CD4-positive, CD25-positive, alpha-beta regulatory T cell (primary cell): Measurements from ENCODE around the gene PITPNM1. TPM values are rescaled to one million over a fixed set of nuclear protein-coding genes. Genes with fewer than 3 reads are reported as not detected.

Source experiments
- ATAC-seq, 2 donors: fragments of 150-1000 bp; cut with Tn5 transposase; one replicate each; pipeline ENCODE4 v1.10.0; 2021; ENCODE audit warnings: low read depth in 2 of 2, moderate number of reproducible peaks in 2 of 2, moderate library complexity in 1 of 2
- DNase-seq, 3 donors: peaks; one replicate each; pipeline versions ENCODE4 v3.0.0 to v3.0.0-alpha.2; 2012 to 2022; ENCODE audit warnings: mixed read lengths in 1 of 3
- H3K27ac ChIP-seq: one replicate; pipeline ENCODE4 v1.7.0; 2013; ENCODE audit warnings: mild to moderate bottlenecking, low read length; ENCODE audit not compliant: insufficient read depth, poor library complexity, severe bottlenecking
- H3K27me3 ChIP-seq: one replicate; pipeline ENCODE4 v1.7.0; 2013; ENCODE audit warnings: low read length; ENCODE audit not compliant: control insufficient read depth, insufficient read depth
- H3K36me3 ChIP-seq: one replicate; pipeline ENCODE4 v1.7.0; 2013; ENCODE audit warnings: mild to moderate bottlenecking, low read length, moderate library complexity; ENCODE audit not compliant: control insufficient read depth, insufficient read depth
- H3K4me1 ChIP-seq: 2 replicates; pipeline ENCODE4 v1.7.0; 2013; ENCODE audit warnings: mild to moderate bottlenecking, low read length; ENCODE audit not compliant: insufficient read depth, control insufficient read depth, poor library complexity, severe bottlenecking
- H3K4me3 ChIP-seq: one replicate; pipeline ENCODE4 v1.7.0; 2013; ENCODE audit warnings: low read depth, mild to moderate bottlenecking, low read length, moderate library complexity
- H3K9me3 ChIP-seq, 2 experiments: 1 replicate in 1 of 2; 2 replicates in 1 of 2; pipeline ENCODE4 v1.7.0; 2013; ENCODE audit warnings: low read length in 2 of 2, mild to moderate bottlenecking in 1 of 2, moderate library complexity in 1 of 2; ENCODE audit not compliant: control insufficient read depth in 2 of 2
- H3K27ac Mint-ChIP-seq, 3 donors: one replicate each; pipeline ENCODE4 v1.8.0; 2020 to 2022; ENCODE audit warnings: mild to moderate bottlenecking in 3 of 3, mixed read lengths in 3 of 3, moderate library complexity in 2 of 3
- H3K27me3 Mint-ChIP-seq: one replicate; pipeline ENCODE4 v1.8.0; 2022; ENCODE audit warnings: mild to moderate bottlenecking, mixed read lengths
- H3K36me3 Mint-ChIP-seq: one replicate; pipeline ENCODE4 v1.8.0; 2020; ENCODE audit warnings: mixed read lengths
- H3K4me1 Mint-ChIP-seq, 4 donors: one replicate each; pipeline ENCODE4 v1.8.0; 2020 to 2022; ENCODE audit warnings: mixed read lengths in 4 of 4, mild to moderate bottlenecking in 1 of 4
- H3K4me3 Mint-ChIP-seq, 4 donors: one replicate each; pipeline ENCODE4 v1.8.0; 2020 to 2022; ENCODE audit warnings: mild to moderate bottlenecking in 4 of 4, mixed read lengths in 4 of 4, moderate library complexity in 3 of 4
- H3K9me3 Mint-ChIP-seq, 7 donors: one replicate each; pipeline ENCODE4 v1.8.0; 2020 to 2022; ENCODE audit warnings: mixed read lengths in 7 of 7, mild to moderate bottlenecking in 3 of 7, moderate library complexity in 2 of 7
- polyA plus RNA-seq, 4 donors: library from polyadenylated mRNA; unstranded; fragments of 300-500 nt; fragmentation: Illumina TruSeq; gene quantifications; one replicate each; pipeline ENCODE4 v1.2.3, GENCODE V29; 2021
- total RNA-seq: library from RNA; stranded (reverse); gene quantifications from one replicate; pipeline ENCODE4 v1.2.3, GENCODE V29; 2022

Gene PITPNM1
- total and polyA plus RNA-seq, 5 donors from 2014 or later: 15.7 to 116 (median 17.9) TPM

- Histone ChIP-seq H3K4me3 (no peak within 1 kb of the TSS), H3K36me3 (no peaks in the 10 kb centered on the region), H3K4me1 (no peaks in the 10 kb centered on the region), H3K27ac (no peak within 1 kb of the TSS), H3K27me3 (peaks cover 2% of the 10 kb centered on the region), H3K9me3 (no peaks in the 10 kb centered on the region)
- no peaks in the 10 kb centered on the region for H3K36me3 Mint-ChIP-seq
- no peak for ATAC-seq
- peaks cover 13% of the 10 kb centered on the region for H3K27me3 Mint-ChIP-seq
- H3K27ac Mint-ChIP-seq: no peak within 1 kb of the TSS
- no peak within 1 kb of the TSS for H3K4me3 Mint-ChIP-seq
- no peaks in the 10 kb centered on the region for H3K4me1 Mint-ChIP-seq
- peaks cover 0 to 1% (median 0%) of the 10 kb centered on the region in 7 donors for H3K9me3 Mint-ChIP-seq
- DNase-seq: no peak
Observed at GRCh38 chr11:67522844-67523555, 17.8 kb upstream of the PITPNM1 start, which contains the start of gene CABP2. Gene CABP2 (minus strand): TSS chr11:67523446. CDS start chr11:67523326, 120 bp downstream.

DNA sequence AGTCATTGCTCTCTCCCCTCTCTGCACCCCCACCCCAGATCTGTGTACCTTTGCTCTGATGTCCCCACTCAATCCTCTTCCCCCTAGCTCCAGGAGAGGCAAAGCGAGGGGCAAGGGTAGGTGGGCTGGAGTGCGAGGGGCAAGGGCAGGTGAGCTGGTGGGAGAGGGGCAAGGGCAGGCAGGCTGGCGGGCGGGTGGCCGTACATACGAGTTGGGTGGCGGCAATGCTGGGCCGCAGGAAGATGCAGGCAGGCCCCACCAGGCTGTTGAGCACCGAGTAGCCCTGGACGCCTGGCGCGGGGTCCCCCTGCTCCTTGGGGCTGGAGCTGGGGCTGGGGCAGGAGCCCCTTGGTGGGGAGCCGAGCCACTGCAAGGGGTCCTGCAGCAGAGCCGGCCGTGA, 17.2 kb upstream of the PITPNM1 start:
- no peak for ATAC-seq
- Mint-ChIP-seq H3K27ac (no peak overlapping the region), H3K27me3 (peaks cover 12% of the 10 kb centered on the region), H3K9me3 (peaks cover 0 to 1% (median 0%) of the 10 kb centered on the region in 7 donors), H3K4me3 (no peak overlapping the region), H3K4me1 (no peaks in the 10 kb centered on the region), H3K36me3 (no peaks in the 10 kb centered on the region)
- Histone ChIP-seq H3K27ac (no peak overlapping the region), H3K27me3 (peaks cover 2% of the 10 kb centered on the region), H3K9me3 (no peaks in the 10 kb centered on the region), H3K36me3 (no peaks in the 10 kb centered on the region), H3K4me1 (no peaks in the 10 kb centered on the region), H3K4me3 (no peak overlapping the region)
- no peak for DNase-seq

GRCh38 chr11:67521924-67522323, 16.8 kb upstream of the PITPNM1 start:
- no peak overlapping the region for H3K27ac Mint-ChIP-seq
- Histone ChIP-seq H3K36me3 (no peaks in the 10 kb centered on the region), H3K4me3 (no peak overlapping the region), H3K9me3 (no peaks in the 10 kb centered on the region), H3K4me1 (no peaks in the 10 kb centered on the region), H3K27ac (no peak overlapping the region), H3K27me3 (no peaks in the 10 kb centered on the region)
- H3K36me3 Mint-ChIP-seq: no peaks in the 10 kb centered on the region
- H3K4me3 Mint-ChIP-seq: no peak overlapping the region
- peaks cover 12% of the 10 kb centered on the region for H3K27me3 Mint-ChIP-seq
- H3K4me1 Mint-ChIP-seq: no peaks in the 10 kb centered on the region
- ATAC-seq: no peak
- no peak for DNase-seq
- peaks cover 0 to 1% (median 0%) of the 10 kb centered on the region in 7 donors for H3K9me3 Mint-ChIP-seq

DNA sequence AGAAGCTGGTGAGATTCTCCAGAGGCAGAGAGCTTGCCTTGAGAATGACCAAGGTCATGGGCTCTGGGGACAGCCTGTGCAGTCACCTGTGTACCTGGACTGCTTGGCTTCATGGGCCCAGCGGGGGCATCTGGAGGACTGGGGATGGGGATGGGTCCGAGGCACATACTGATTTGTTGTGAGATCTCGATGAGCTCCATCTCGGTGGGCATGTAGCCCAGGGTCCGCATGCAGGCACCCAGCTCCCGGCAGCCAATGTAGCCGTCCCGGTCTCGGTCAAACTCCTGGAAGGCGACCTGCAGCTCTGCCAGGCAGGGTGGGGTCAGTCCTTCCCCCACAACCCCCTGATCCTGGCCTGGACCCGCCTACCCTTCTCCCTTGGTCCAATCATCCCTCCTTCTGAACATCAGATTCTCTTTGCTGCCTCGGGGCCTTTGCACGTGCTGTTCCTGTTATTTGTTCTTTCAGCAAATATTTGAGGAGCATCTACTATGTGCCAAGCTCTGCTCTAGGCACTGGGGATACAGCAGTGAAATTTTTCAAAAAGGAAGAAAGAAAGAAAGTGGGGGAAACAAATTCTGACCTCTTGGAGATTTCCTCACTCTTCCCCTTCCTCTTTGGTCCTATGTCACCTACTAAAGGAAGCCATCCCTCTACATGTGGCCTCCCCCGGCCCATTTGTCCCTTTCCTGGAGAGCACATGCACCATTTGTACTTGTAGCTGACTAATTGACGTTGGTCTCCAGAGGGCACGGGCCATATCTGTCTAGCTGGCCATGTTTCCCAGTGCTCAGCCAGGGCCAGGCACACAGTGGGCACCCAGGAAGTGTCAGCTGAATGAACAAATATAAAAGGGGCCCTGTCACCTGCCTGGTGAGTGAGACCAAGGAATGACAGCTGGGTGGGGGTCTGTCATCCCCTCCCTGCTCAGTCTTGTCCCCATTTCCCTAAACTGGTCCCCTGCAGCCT, 16.0 kb upstream of the PITPNM1 start:
- Mint-ChIP-seq H3K4me1 (no peaks in the 10 kb centered on the region), H3K27me3 (peaks cover 12% of the 10 kb centered on the region), H3K27ac (no peak overlapping the region), H3K4me3 (no peak overlapping the region), H3K9me3 (peaks cover 0 to 1% (median 0%) of the 10 kb centered on the region in 7 donors), H3K36me3 (no peaks in the 10 kb centered on the region)
- H3K27ac ChIP-seq: no peak overlapping the region
- H3K36me3 ChIP-seq: no peaks in the 10 kb centered on the region
- no peaks in the 10 kb centered on the region for H3K9me3 ChIP-seq
- H3K4me1 ChIP-seq: no peaks in the 10 kb centered on the region
- ATAC-seq (no peak), DNase-seq (no peak)
- H3K27me3 ChIP-seq: no peaks in the 10 kb centered on the region
- no peak overlapping the region for H3K4me3 ChIP-seq

GRCh38 chr11:67519726-67520125, 14.6 kb upstream of the PITPNM1 start:
- Histone ChIP-seq H3K36me3 (no peaks in the 10 kb centered on the region), H3K27me3 (no peaks in the 10 kb centered on the region), H3K4me1 (no peaks in the 10 kb centered on the region), H3K27ac (no peak overlapping the region), H3K9me3 (no peaks in the 10 kb centered on the region), H3K4me3 (no peak overlapping the region)
- H3K4me1 Mint-ChIP-seq: no peaks in the 10 kb centered on the region
- ATAC-seq (no peak), DNase-seq (no peak)
- no peaks in the 10 kb centered on the region for H3K36me3 Mint-ChIP-seq
- H3K27me3 Mint-ChIP-seq: peaks cover 12% of the 10 kb centered on the region
- H3K9me3 Mint-ChIP-seq: no peaks in the 10 kb centered on the region
- no peak overlapping the region for H3K27ac Mint-ChIP-seq
- H3K4me3 Mint-ChIP-seq: no peak overlapping the region

DNA sequence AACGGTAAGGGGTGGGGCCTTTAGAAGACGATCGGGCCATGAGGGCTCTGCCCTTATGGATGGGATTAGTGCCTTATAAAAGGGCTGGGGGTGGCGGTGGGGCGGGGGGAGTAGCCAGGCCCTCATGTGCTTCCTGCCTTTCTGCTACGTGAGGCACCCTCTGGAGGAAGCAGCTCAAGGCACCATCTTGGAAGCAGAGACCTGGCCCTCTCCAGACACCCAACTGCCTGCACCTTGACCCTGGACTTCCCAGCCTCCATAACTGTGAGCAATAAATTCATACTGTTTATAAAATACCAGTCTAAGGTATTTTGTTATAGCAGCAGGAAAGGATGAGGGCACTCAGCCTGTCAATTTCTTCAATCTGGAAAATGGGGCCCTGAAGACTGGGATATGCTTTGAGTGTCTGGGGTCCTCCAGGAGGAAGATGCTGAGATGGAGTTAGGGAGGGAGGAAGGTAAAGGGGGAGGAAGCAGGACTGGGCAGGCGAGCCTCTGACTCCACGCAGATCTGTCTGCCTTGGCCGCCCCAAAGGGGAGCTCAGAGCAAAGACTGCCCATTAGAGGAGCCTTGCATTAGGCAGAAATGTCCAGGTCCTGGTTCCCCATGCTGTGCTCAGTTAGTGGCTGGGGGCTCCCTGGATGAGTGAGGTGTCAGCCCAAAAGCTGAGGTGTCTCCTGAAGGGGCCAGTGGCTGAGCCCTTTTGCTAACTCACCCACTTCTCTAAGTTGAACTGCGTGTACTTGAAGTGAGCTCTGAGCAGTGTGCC, 12.8 kb upstream of the PITPNM1 start:
- Mint-ChIP-seq H3K4me1 (peaks cover 0 to 3% (median 0%) of the 10 kb centered on the region in 4 donors), H3K9me3 (no peaks in the 10 kb centered on the region), H3K36me3 (no peaks in the 10 kb centered on the region), H3K27ac (no peak overlapping the region), H3K4me3 (no peak overlapping the region), H3K27me3 (peaks cover 19% of the 10 kb centered on the region)
- ATAC-seq: no peak
- no peaks in the 10 kb centered on the region for H3K36me3 ChIP-seq
- H3K4me1 ChIP-seq: no peaks in the 10 kb centered on the region
- DNase-seq: no peak
- H3K4me3 ChIP-seq: no peak overlapping the region
- no peaks in the 10 kb centered on the region for H3K9me3 ChIP-seq
- peaks cover 6% of the 10 kb centered on the region for H3K27me3 ChIP-seq
- no peak overlapping the region for H3K27ac ChIP-seq

- DNase-seq: no peak
- peaks cover 19% of the 10 kb centered on the region for H3K27me3 Mint-ChIP-seq
- no peak overlapping the region for H3K4me3 Mint-ChIP-seq
- H3K4me1 Mint-ChIP-seq: peaks cover 0 to 3% (median 0%) of the 10 kb centered on the region in 4 donors
- Histone ChIP-seq H3K4me3 (no peak overlapping the region), H3K27me3 (peaks cover 9% of the 10 kb centered on the region), H3K4me1 (no peaks in the 10 kb centered on the region), H3K9me3 (no peaks in the 10 kb centered on the region), H3K36me3 (no peaks in the 10 kb centered on the region), H3K27ac (no peak overlapping the region)
- H3K27ac Mint-ChIP-seq: no peak overlapping the region
- no peaks in the 10 kb centered on the region for H3K9me3 Mint-ChIP-seq
- ATAC-seq: no peak
- H3K36me3 Mint-ChIP-seq: no peaks in the 10 kb centered on the region
Observed at GRCh38 chr11:67516806-67517205, 11.6 kb upstream of the PITPNM1 start.
